Liver (tissue), 9 donors: ENCODE measurements around the gene SHROOM2. TPM values are rescaled to one million over a fixed set of nuclear protein-coding genes. Genes with fewer than 3 reads are reported as not detected.

Source experiments
- DNase-seq: peaks from one replicate; pipeline ENCODE4 v3.0.0-alpha.2; 2017; ENCODE audit warnings: low spot score
- H3K27ac ChIP-seq, 2 donors: one replicate each; pipeline ENCODE4 v1.7.0; 2013; ENCODE audit warnings: inconsistent platforms in 2 of 2, low read length in 2 of 2, control low read depth in 1 of 2, low read depth in 1 of 2, mild to moderate bottlenecking in 1 of 2
- H3K27me3 ChIP-seq, 4 donors: one replicate each; pipeline versions ENCODE4 v1.6.1 to v1.7.0; 2013; ENCODE audit warnings: low read length in 3 of 4, inconsistent platforms in 1 of 4, mild to moderate bottlenecking in 1 of 4, moderate library complexity in 1 of 4; ENCODE audit not compliant: control insufficient read depth in 4 of 4, insufficient read depth in 4 of 4
- H3K36me3 ChIP-seq, 4 donors: one replicate each; pipeline versions ENCODE4 v1.6.1 to v1.7.0; 2013; ENCODE audit warnings: low read length in 3 of 4, mild to moderate bottlenecking in 3 of 4, low read depth in 1 of 4, moderate library complexity in 1 of 4; ENCODE audit not compliant: control insufficient read depth in 4 of 4, insufficient read depth in 3 of 4
- H3K4me1 ChIP-seq, 4 donors: one replicate each; pipeline versions ENCODE4 v1.6.1 to v1.7.0; 2013; ENCODE audit warnings: low read length in 3 of 4, mild to moderate bottlenecking in 3 of 4, moderate library complexity in 1 of 4; ENCODE audit not compliant: control insufficient read depth in 4 of 4, insufficient read depth in 4 of 4
- H3K4me3 ChIP-seq, 3 donors: one replicate each; pipeline versions ENCODE4 v1.6.1 to v1.7.0; 2013; ENCODE audit warnings: low read length in 3 of 3, control low read depth in 1 of 3, low read depth in 1 of 3, mild to moderate bottlenecking in 1 of 3
- H3K9ac ChIP-seq, 2 donors: one replicate each; pipeline ENCODE4 v1.7.0; 2013; ENCODE audit warnings: low read length in 2 of 2, mild to moderate bottlenecking in 2 of 2, moderate library complexity in 2 of 2, control low read depth in 1 of 2, low read depth in 1 of 2
- H3K9me3 ChIP-seq, 4 donors: one replicate each; pipeline versions ENCODE4 v1.6.1 to v1.7.0; 2013; ENCODE audit warnings: low read length in 3 of 4; ENCODE audit not compliant: control insufficient read depth in 4 of 4
- ATF3 ChIP-seq: IDR thresholded peaks from 2 replicates; pipeline ENCODE4 v1.6.1; 2016; ENCODE audit warnings: antibody characterized with exemption
- CTCF ChIP-seq: fragments of 150-350 bp; IDR thresholded peaks from 2 replicates; pipeline ENCODE4 v1.5.1; 2017; ENCODE audit warnings: improper control_type of control experiment, low read depth, low read length; ENCODE audit not compliant: missing input control
- FOXA2 ChIP-seq: IDR thresholded peaks from 2 replicates; pipeline ENCODE4 v1.6.1; 2016; ENCODE audit warnings: antibody characterized with exemption
- GABPA ChIP-seq, 2 donors: IDR thresholded peaks in 1 of 2; conservative IDR thresholded peaks in 1 of 2; 2 replicates each; pipeline ENCODE4 v1.6.1; 2016; ENCODE audit warnings: antibody characterized with exemption in 2 of 2, mild to moderate bottlenecking in 1 of 2, moderate library complexity in 1 of 2
- HNF4A ChIP-seq, 2 donors: conservative IDR thresholded peaks; 2 replicates each; pipeline ENCODE4 v1.6.1; 2016; ENCODE audit warnings: antibody characterized with exemption in 2 of 2, mild to moderate bottlenecking in 2 of 2
- HNF4G ChIP-seq: IDR thresholded peaks from 2 replicates; pipeline ENCODE4 v1.6.1; 2016; ENCODE audit warnings: antibody characterized with exemption
- JUND ChIP-seq, 2 donors: IDR thresholded peaks; 2 replicates each; pipeline ENCODE4 v1.6.1; 2016; ENCODE audit warnings: antibody characterized with exemption in 2 of 2
- MAX ChIP-seq: IDR thresholded peaks from 2 replicates; pipeline ENCODE4 v1.6.1; 2016; ENCODE audit warnings: antibody characterized with exemption
- NR2F2 ChIP-seq: IDR thresholded peaks from 2 replicates; pipeline ENCODE4 v1.6.1; 2016; ENCODE audit warnings: antibody characterized with exemption
- RAD21 ChIP-seq, 2 donors: IDR thresholded peaks; 2 replicates each; pipeline ENCODE4 v1.6.1; 2016; ENCODE audit warnings: antibody characterized with exemption in 2 of 2, mild to moderate bottlenecking in 2 of 2
- REST ChIP-seq: IDR thresholded peaks from 2 replicates; pipeline ENCODE4 v1.6.1; 2016; ENCODE audit warnings: antibody characterized with exemption, mild to moderate bottlenecking
- RXRA ChIP-seq, 2 donors: IDR thresholded peaks; 2 replicates each; pipeline ENCODE4 v1.6.1; 2017 to 2018; ENCODE audit warnings: antibody characterized with exemption in 2 of 2, mild to moderate bottlenecking in 1 of 2
- SP1 ChIP-seq: IDR thresholded peaks from 2 replicates; pipeline ENCODE4 v1.6.1; 2018; ENCODE audit warnings: antibody characterized with exemption, mild to moderate bottlenecking
- TAF1 ChIP-seq: conservative IDR thresholded peaks from 2 replicates; pipeline ENCODE4 v1.6.1; 2016; ENCODE audit warnings: antibody characterized with exemption, mild to moderate bottlenecking
- YY1 ChIP-seq: IDR thresholded peaks from 2 replicates; pipeline ENCODE4 v1.6.1; 2016; ENCODE audit warnings: antibody characterized with exemption, mild to moderate bottlenecking
- ZBTB33 ChIP-seq: IDR thresholded peaks from 2 replicates; pipeline ENCODE4 v1.6.1; 2016; ENCODE audit warnings: antibody characterized with exemption
- WGBS: extraction: QIAGEN DNeasy Blood & Tissue Kit; methylation state at CpG from one replicate; pipeline ENCODE4 v1.1.7; 2013; 5-methylcytosine and 5-hydroxymethylcytosine counted together
- polyA plus RNA-seq, 2 donors: library from polyadenylated mRNA; stranded (reverse) in 1 of 2; unstranded in 1 of 2; fragments of 200-250 nt in 1 of 2; fragments of >200 nt in 1 of 2; fragmentation: Nextera tagmentation in 1 of 2; extraction: Ambion mirVana in 1 of 2; gene quantifications; one replicate each; pipeline versions ENCODE4 v1.2.1 to v1.2.3, GENCODE V29; 2013 to 2015
- total RNA-seq, 2 donors: library from RNA; depleted of rRNA; stranded (reverse); fragments of >200 nt; gene quantifications; one replicate each; pipeline ENCODE4 v1.2.3, GENCODE V29; 2014
- donor health status: healthy.
- donor health status: healthy.
- donor health status: healthy.
- donor health status: healthy.
- donor health status: healthy.

Gene SHROOM2
- total and polyA plus RNA-seq, 4 donors: 1.1 to 5.4 (median 3.6) TPM

- Histone ChIP-seq H3K36me3 (no peaks in the 10 kb centered on the region), H3K27me3 (peaks cover 0 to 2% (median 0%) of the 10 kb centered on the region in 4 donors), H3K9ac (no peak overlapping the region), H3K27ac (no peak overlapping the region), H3K4me1 (peaks cover 0 to 5% (median 0%) of the 10 kb centered on the region in 4 donors), H3K4me3 (no peak overlapping the region), H3K9me3 (no peaks in the 10 kb centered on the region)
- 90% methylated on average over 7 of the region's 7 CpGs for WGBS
- no peak for DNase-seq
- TF ChIP-seq ATF3 (no peak), SP1 (no peak), MAX (no peak), FOXA2 (no peak), NR2F2 (no peak), YY1 (no peak), RAD21 (IDR thresholded peaks at IDR 0.05) (no peak), RXRA (IDR thresholded peaks at IDR 0.05) (no peak), TAF1 (no peak), JUND (IDR thresholded peaks at IDR 0.05) (no peak), CTCF (no peak), ZBTB33 (no peak), REST (no peak)
Measured at GRCh38 chrX:9781941-9782340, 4.3 kb upstream of the SHROOM2 start.

- no peak for DNase-seq
- no peaks in the 10 kb centered on the region for H3K36me3 ChIP-seq
- no peak for TF ChIP-seq FOXA2
- no peak for TF ChIP-seq GABPA (IDR thresholded peaks at IDR 0.05 in 1 of 2, conservative IDR thresholded peaks at IDR 0.05 in 1 of 2)
- TF ChIP-seq YY1: no peak
- no peak for TF ChIP-seq RXRA (IDR thresholded peaks at IDR 0.05)
- no peak for TF ChIP-seq HNF4G
- no peak for TF ChIP-seq TAF1
- no peak for TF ChIP-seq HNF4A (conservative IDR thresholded peaks at IDR 0.05)
- no peak for TF ChIP-seq RAD21 (IDR thresholded peaks at IDR 0.05)
- no peak for TF ChIP-seq ZBTB33
- no peak for TF ChIP-seq CTCF
- TF ChIP-seq ATF3: no peak
- TF ChIP-seq JUND (IDR thresholded peaks at IDR 0.05): no peak
- peaks cover 0 to 3% (median 0%) of the 10 kb centered on the region in 4 donors for H3K27me3 ChIP-seq
- H3K9ac ChIP-seq: no peak overlapping the region
- no peak overlapping the region for H3K4me3 ChIP-seq
- H3K27ac ChIP-seq: no peak overlapping the region
- peaks cover 3 to 21% (median 12%) of the 10 kb centered on the region in 4 donors for H3K4me1 ChIP-seq
- H3K9me3 ChIP-seq: no peaks in the 10 kb centered on the region
- WGBS: 96% methylated on average over 8 of the region's 8 CpGs
Measured at GRCh38 chrX:9784332-9784731, 1.9 kb upstream of the SHROOM2 start.
